Endodermal cell (in vitro differentiated cells): Measurements from ENCODE around the gene NF1. TPM values are rescaled to one million over a fixed set of nuclear protein-coding genes. Genes with fewer than 3 reads are reported as not detected.

Experiments
- DNase-seq: peaks from one replicate; pipeline ENCODE4 v3.0.0-alpha.2; 2017
- H3K27ac ChIP-seq: 2 replicates; pipeline ENCODE4 v1.5.1; 2013; ENCODE audit warnings: mild to moderate bottlenecking, low read depth, low read length, moderate library complexity
- H3K27me3 ChIP-seq: 2 replicates; pipeline ENCODE4 v1.6.1; 2013; ENCODE audit warnings: mild to moderate bottlenecking, low read length, moderate library complexity; ENCODE audit not compliant: insufficient read depth, control insufficient read depth, poor library complexity, severe bottlenecking
- H3K36me3 ChIP-seq: 2 replicates; pipeline ENCODE4 v1.7.0; 2013; ENCODE audit warnings: mild to moderate bottlenecking, low read length, moderate library complexity; ENCODE audit not compliant: control insufficient read depth, insufficient read depth
- H3K4me1 ChIP-seq: one replicate; pipeline ENCODE4 v1.7.0; 2013; ENCODE audit warnings: low read length; ENCODE audit not compliant: control insufficient read depth, insufficient read depth
- H3K4me3 ChIP-seq: 2 replicates; pipeline ENCODE4 v1.5.1; 2013; ENCODE audit warnings: mild to moderate bottlenecking, low read length, moderate library complexity
- H3K9ac ChIP-seq: 2 replicates; pipeline ENCODE4 v1.6.1; 2013; ENCODE audit warnings: mild to moderate bottlenecking, low read length, moderate library complexity; ENCODE audit not compliant: poor library complexity, severe bottlenecking; ENCODE audit errors: extremely low read depth
- H3K9me3 ChIP-seq: 2 replicates; pipeline ENCODE4 v1.6.1; 2013; ENCODE audit warnings: mild to moderate bottlenecking, low read length, moderate library complexity; ENCODE audit not compliant: control insufficient read depth
- H3K27ac Mint-ChIP-seq: 2 replicates; pipeline ENCODE4 v1.8.0; 2020; ENCODE audit warnings: mixed read lengths
- H3K27me3 Mint-ChIP-seq: 2 replicates; pipeline ENCODE4 v1.8.0; 2021; ENCODE audit warnings: mild to moderate bottlenecking, mixed read lengths; ENCODE audit not compliant: insufficient read depth
- H3K36me3 Mint-ChIP-seq: 2 replicates; pipeline ENCODE4 v1.8.0; 2020; ENCODE audit warnings: low read depth, mixed read lengths
- H3K4me1 Mint-ChIP-seq: 2 replicates; pipeline ENCODE4 v1.8.0; 2020; ENCODE audit warnings: mixed read lengths
- H3K4me3 Mint-ChIP-seq: 2 replicates; pipeline ENCODE4 v1.8.0; 2020; ENCODE audit warnings: mild to moderate bottlenecking, moderate library complexity, mixed read lengths
- H3K9me3 Mint-ChIP-seq: 2 replicates; pipeline ENCODE4 v1.8.0; 2020; ENCODE audit warnings: mild to moderate bottlenecking, mixed read lengths
- WGBS, 2 experiments: methylation state at CpG; one replicate each; pipeline versions ENCODE4 v1.1.5 to v1.1.7; 2013; ENCODE audit warnings: missing lambda C conversion rate in 2 of 2, mixed read lengths in 1 of 2; ENCODE audit not compliant: insufficient coverage in 1 of 2, insufficient read length in 1 of 2; 5-methylcytosine and 5-hydroxymethylcytosine counted together
- total RNA-seq, 2 donors: library from RNA; stranded (reverse); fragmentation: NEBNext Ultra II Directional in 1 of 2; extraction: Animal tissue kit (Norgen Biotek cat#: 25700) in 1 of 2; gene quantifications; 2 replicates in 1 of 2; 3 replicates in 1 of 2; pipeline ENCODE4 v1.2.1, GENCODE V29; 2021
- TF ChIP-seq, protein P1 (sequence below): fragments of 200-600 bp; sonication (generic); conservative IDR thresholded peaks from 2 replicates; pipeline ENCODE4 v1.5.0; 2021; ENCODE audit warnings: antibody characterized with exemption, mild to moderate bottlenecking

Gene NF1
- total RNA-seq, 2 donors from 2014 or later: 61.9 to 69.3 TPM

DNA sequence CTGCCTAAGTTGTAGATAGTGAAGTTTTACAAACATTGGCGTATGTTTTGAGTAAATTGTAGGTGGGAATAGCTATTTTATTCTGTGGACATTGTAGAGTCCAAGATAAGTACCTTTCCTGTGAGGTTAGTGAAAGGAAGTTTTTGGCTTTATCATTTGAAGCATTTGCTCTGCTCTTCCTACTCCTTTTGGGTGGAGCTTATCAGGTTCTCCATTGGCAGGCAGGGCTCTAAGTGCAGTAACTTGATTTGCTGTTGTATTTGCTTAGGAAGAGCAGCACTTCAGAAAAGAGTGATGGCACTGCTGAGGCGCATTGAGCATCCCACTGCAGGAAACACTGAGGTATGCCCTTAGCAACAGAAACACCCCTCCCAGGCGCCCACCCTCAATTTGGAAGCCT, 132.2 kb downstream of the NF1 start:
- Histone ChIP-seq H3K27ac (no peak overlapping the region), H3K4me1 (no peaks in the 10 kb centered on the region), H3K9ac (no peak overlapping the region), H3K36me3 (peaks cover 83% of the 10 kb centered on the region), H3K9me3 (no peaks in the 10 kb centered on the region), H3K27me3 (no peaks in the 10 kb centered on the region), H3K4me3 (no peak overlapping the region)
- TF ChIP-seq, protein P1, sequence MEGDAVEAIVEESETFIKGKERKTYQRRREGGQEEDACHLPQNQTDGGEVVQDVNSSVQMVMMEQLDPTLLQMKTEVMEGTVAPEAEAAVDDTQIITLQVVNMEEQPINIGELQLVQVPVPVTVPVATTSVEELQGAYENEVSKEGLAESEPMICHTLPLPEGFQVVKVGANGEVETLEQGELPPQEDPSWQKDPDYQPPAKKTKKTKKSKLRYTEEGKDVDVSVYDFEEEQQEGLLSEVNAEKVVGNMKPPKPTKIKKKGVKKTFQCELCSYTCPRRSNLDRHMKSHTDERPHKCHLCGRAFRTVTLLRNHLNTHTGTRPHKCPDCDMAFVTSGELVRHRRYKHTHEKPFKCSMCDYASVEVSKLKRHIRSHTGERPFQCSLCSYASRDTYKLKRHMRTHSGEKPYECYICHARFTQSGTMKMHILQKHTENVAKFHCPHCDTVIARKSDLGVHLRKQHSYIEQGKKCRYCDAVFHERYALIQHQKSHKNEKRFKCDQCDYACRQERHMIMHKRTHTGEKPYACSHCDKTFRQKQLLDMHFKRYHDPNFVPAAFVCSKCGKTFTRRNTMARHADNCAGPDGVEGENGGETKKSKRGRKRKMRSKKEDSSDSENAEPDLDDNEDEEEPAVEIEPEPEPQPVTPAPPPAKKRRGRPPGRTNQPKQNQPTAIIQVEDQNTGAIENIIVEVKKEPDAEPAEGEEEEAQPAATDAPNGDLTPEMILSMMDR: no peak
- no peaks in the 10 kb centered on the region for H3K27me3 Mint-ChIP-seq
- no peak overlapping the region for H3K27ac Mint-ChIP-seq
- no peak overlapping the region for H3K4me3 Mint-ChIP-seq
- H3K36me3 Mint-ChIP-seq: peaks cover 36% of the 10 kb centered on the region
- 81 to 88% methylated on average over 1 to 2 of the region's 3 CpGs for WGBS, 2 experiments
- H3K9me3 Mint-ChIP-seq: no peaks in the 10 kb centered on the region
- no peaks in the 10 kb centered on the region for H3K4me1 Mint-ChIP-seq
- no peak for DNase-seq

DNA sequence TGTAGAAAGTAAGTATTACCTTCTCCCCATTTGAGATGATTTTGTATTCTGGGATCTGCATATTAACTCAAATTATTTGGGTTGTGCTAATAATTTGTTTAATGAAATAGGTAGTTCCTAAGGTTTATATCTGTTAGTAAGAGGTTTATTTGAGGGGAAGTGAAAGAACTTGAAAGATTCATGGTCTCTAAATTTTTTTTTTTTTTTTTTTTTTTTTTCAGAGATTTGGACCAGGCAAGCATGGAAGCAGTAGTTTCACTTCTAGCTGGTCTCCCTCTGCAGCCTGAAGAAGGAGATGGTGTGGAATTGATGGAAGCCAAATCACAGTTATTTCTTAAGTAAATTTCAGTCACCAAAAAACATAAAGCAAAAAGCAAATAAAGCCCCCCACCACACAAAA, 137.1 kb downstream of the NF1 start:
- no peaks in the 10 kb centered on the region for H3K4me1 Mint-ChIP-seq

DNA sequence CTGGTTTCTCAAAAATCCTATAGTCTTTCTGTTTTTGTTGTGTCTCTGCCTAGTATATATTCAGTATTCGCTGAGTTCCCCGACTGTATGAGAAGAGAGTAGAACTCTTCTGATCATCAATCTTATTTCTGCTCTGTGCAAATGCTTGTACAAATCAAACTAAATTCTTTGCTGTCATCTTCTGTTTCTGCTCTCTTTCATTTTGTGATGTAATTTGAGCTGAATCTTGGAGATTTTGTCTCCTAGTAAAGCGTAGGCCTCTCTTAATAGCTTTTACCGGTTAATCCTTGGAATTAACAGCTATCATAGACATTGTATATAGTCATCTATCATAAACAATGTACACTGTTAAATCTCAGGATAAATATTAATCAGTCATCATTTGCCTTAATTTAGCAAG, 140.3 kb downstream of the NF1 start:
- Histone ChIP-seq H3K9me3 (no peaks in the 10 kb centered on the region), H3K4me3 (no peak overlapping the region), H3K36me3 (peaks cover 81% of the 10 kb centered on the region), H3K4me1 (no peaks in the 10 kb centered on the region), H3K9ac (no peak overlapping the region), H3K27me3 (no peaks in the 10 kb centered on the region), H3K27ac (no peak overlapping the region)
- WGBS, 2 experiments: 94 to 100% methylated on average over 1 to 4 of the region's 4 CpGs
- Mint-ChIP-seq H3K27ac (no peak overlapping the region), H3K36me3 (peaks cover 57% of the 10 kb centered on the region), H3K9me3 (no peaks in the 10 kb centered on the region), H3K4me3 (no peak overlapping the region), H3K4me1 (no peaks in the 10 kb centered on the region), H3K27me3 (no peaks in the 10 kb centered on the region)
- TF ChIP-seq, protein P1: no peak
- DNase-seq: no peak

More for the DNA sequence above, 137.1 kb downstream of the NF1 start:
- peaks cover 59% of the 10 kb centered on the region for H3K36me3 Mint-ChIP-seq
- no peaks in the 10 kb centered on the region for H3K27me3 ChIP-seq
- no peaks in the 10 kb centered on the region for H3K9me3 ChIP-seq
- H3K4me3 ChIP-seq: no peak overlapping the region
- TF ChIP-seq, protein P1: no peak
- no peaks in the 10 kb centered on the region for H3K9me3 Mint-ChIP-seq
- no peak overlapping the region for H3K4me3 Mint-ChIP-seq
- H3K27ac ChIP-seq: no peak overlapping the region
- H3K36me3 ChIP-seq: peaks cover 85% of the 10 kb centered on the region
- H3K4me1 ChIP-seq: no peaks in the 10 kb centered on the region
- no peak overlapping the region for H3K27ac Mint-ChIP-seq
- H3K27me3 Mint-ChIP-seq: no peaks in the 10 kb centered on the region
- no peak overlapping the region for H3K9ac ChIP-seq
- no peak for DNase-seq
